H1 (cell line): Measurements from ENCODE around the gene SLC25A11. TPM values are rescaled to one million over a fixed set of nuclear protein-coding genes. Genes with fewer than 3 reads are reported as not detected.

Experiments
- TEAD4 ChIP-seq: IDR thresholded peaks from 2 replicates; pipeline ENCODE4 v1.6.1; 2012; ENCODE audit warnings: low read depth, low read length, inconsistent platforms, mixed read lengths
- polyA plus RNA-seq, 7 experiments: library from polyadenylated mRNA; depleted of rRNA in 3 of 7; stranded (reverse) in 5 of 7; unstranded in 2 of 7; fragments of >200 nt in 5 of 7; fragments of 200-250 nt in 2 of 7; gene quantifications; 1 replicate in 5 of 7; 2 replicates in 1 of 7; 4 replicates in 1 of 7; pipeline versions ENCODE4 v1.2.1 to v1.2.3, GENCODE V29; 2011 to 2013; ENCODE audit warnings: missing spikeins in 2 of 7, mixed read lengths in 2 of 7
- total RNA-seq: library from RNA; stranded (reverse); fragmentation: NEBNext Ultra II Directional; extraction: Animal tissue kit (Norgen Biotek cat#: 25700); gene quantifications from 2 replicates; pipeline ENCODE4 v1.2.1, GENCODE V29; 2021

The SLC25A11 gene
- total and polyA plus RNA-seq, 2 of the 8 experiments (the other 6 are each of a cell fraction or from before 2014, with no cell fraction given) = 55.9 to 97.0 TPM

GRCh38 chr17:4951486-4951885, 11.6 kb upstream of the SLC25A11 start (continued):
- no peak for TF ChIP-seq TEAD4
